Measurements from ENCODE around the gene FAXC.

The FAXC gene

GRCh38 chr6:99232056-99232455, 117.4 kb downstream of the FAXC start:
- Mint-ChIP-seq H3K9me3 (no peaks in the 10 kb centered on the region), H3K36me3 (ENCODE audit: low read depth) (no peaks in the 10 kb centered on the region), H3K27ac (no peak overlapping the region), H3K27me3 (ENCODE audit: low read depth) (peaks cover 20% of the 10 kb centered on the region), H3K4me1 (peaks cover 5% of the 10 kb centered on the region), H3K4me3 (no peak overlapping the region)
- no peak for TF ChIP-seq CTCF (IDR thresholded peaks at IDR 0.05; ENCODE audit: unreplicated experiment in 3 of 3)

DNA sequence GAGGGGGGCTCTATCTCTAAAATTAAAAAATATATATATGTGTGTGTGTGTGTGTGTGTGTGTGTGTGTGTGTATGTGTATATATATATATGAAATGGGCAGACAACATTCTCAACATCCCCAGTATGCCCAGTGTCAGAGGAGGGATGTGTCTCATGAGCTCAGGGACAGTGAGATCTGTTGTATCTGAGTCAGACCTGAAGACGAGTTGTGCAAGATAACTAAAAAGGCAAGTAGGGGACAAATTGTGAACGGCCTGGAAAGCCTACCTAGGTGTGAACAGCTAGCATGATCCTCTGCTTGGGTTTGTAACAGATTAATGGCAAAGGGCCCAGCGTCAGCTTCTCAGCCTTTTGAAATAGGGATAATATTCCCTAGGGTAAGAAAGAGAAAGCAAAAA, 124.3 kb downstream of the FAXC start:
- Mint-ChIP-seq H3K4me1 (no peaks in the 10 kb centered on the region), H3K36me3 (ENCODE audit: low read depth) (no peaks in the 10 kb centered on the region), H3K27ac (no peak overlapping the region), H3K4me3 (no peak overlapping the region), H3K27me3 (ENCODE audit: low read depth) (no peaks in the 10 kb centered on the region), H3K9me3 (no peaks in the 10 kb centered on the region)
- TF ChIP-seq CTCF (IDR thresholded peaks at IDR 0.05; ENCODE audit: unreplicated experiment in 3 of 3) = no peak
